ENCODE data around the gene SERINC5.

Gene SERINC5

GRCh38 chr5:80106916-80107315, 148.9 kb downstream of the SERINC5 start:
- no peaks in the 10 kb centered on the region for H3K9me3 ChIP-seq

GRCh38 chr5:80105698-80106439, 150.0 kb downstream of the SERINC5 start:
- Histone ChIP-seq H3K9me3 (no peaks in the 10 kb centered on the region), H3K36me3 (no peaks in the 10 kb centered on the region), H3K4me1 (ENCODE audit: control insufficient read depth in 1 of 2, insufficient read depth in 1 of 2, low read depth in 1 of 2, low read length in 1 of 2) (no peaks in the 10 kb centered on the region), H3K27me3 (no peaks in the 10 kb centered on the region), H3K4me3 (ENCODE audit: low read depth in 1 of 2, low read length in 1 of 2) (no peak overlapping the region), H3K27ac (no peak overlapping the region)
- TF ChIP-seq CTCF (IDR thresholded peaks at IDR 0.05): no peak

More at GRCh38 chr5:80106916-80107315, 148.9 kb downstream of the SERINC5 start:
- H3K4me3 ChIP-seq (ENCODE audit: low read depth in 1 of 2, low read length in 1 of 2): no peak overlapping the region
- no peaks in the 10 kb centered on the region for H3K4me1 ChIP-seq (ENCODE audit: control insufficient read depth in 1 of 2, insufficient read depth in 1 of 2, low read depth in 1 of 2, low read length in 1 of 2)
- no peak for TF ChIP-seq CTCF (IDR thresholded peaks at IDR 0.05)
- no peaks in the 10 kb centered on the region for H3K27me3 ChIP-seq
- H3K36me3 ChIP-seq: no peaks in the 10 kb centered on the region
- no peak overlapping the region for H3K27ac ChIP-seq

GRCh38 chr5:80103371-80103770, 152.5 kb downstream of the SERINC5 start:
- Histone ChIP-seq H3K9me3 (no peaks in the 10 kb centered on the region), H3K4me1 (ENCODE audit: control insufficient read depth in 1 of 2, insufficient read depth in 1 of 2, low read depth in 1 of 2, low read length in 1 of 2) (no peaks in the 10 kb centered on the region), H3K36me3 (no peaks in the 10 kb centered on the region), H3K4me3 (ENCODE audit: low read depth in 1 of 2, low read length in 1 of 2) (no peak overlapping the region), H3K27ac (no peak overlapping the region), H3K27me3 (no peaks in the 10 kb centered on the region)
- no peak for TF ChIP-seq CTCF (IDR thresholded peaks at IDR 0.05)

GRCh38 chr5:80101993-80102392, 153.9 kb downstream of the SERINC5 start:
- Histone ChIP-seq H3K27me3 (no peaks in the 10 kb centered on the region), H3K4me3 (ENCODE audit: low read depth in 1 of 2, low read length in 1 of 2) (no peak overlapping the region), H3K4me1 (ENCODE audit: control insufficient read depth in 1 of 2, insufficient read depth in 1 of 2, low read depth in 1 of 2, low read length in 1 of 2) (no peaks in the 10 kb centered on the region), H3K27ac (no peak overlapping the region), H3K9me3 (no peaks in the 10 kb centered on the region), H3K36me3 (no peaks in the 10 kb centered on the region)
- TF ChIP-seq CTCF (IDR thresholded peaks at IDR 0.05): no peak

GRCh38 chr5:80097451-80097850, 158.4 kb downstream of the SERINC5 start:
- Histone ChIP-seq H3K36me3 (no peaks in the 10 kb centered on the region), H3K9me3 (no peaks in the 10 kb centered on the region), H3K4me1 (ENCODE audit: control insufficient read depth in 1 of 2, insufficient read depth in 1 of 2, low read depth in 1 of 2, low read length in 1 of 2) (no peaks in the 10 kb centered on the region), H3K4me3 (ENCODE audit: low read depth in 1 of 2, low read length in 1 of 2) (no peak overlapping the region), H3K27ac (no peak overlapping the region), H3K27me3 (no peaks in the 10 kb centered on the region)
- TF ChIP-seq CTCF (IDR thresholded peaks at IDR 0.05): no peak
